GM23338 (cell line): Measurements from ENCODE around the gene LAPTM5. TPM values are rescaled to one million over a fixed set of nuclear protein-coding genes. Genes with fewer than 3 reads are reported as not detected.

ENCODE experiments used
- ATAC-seq: fragments of 200-7000 bp; cut with Tn5 transposase; 3 replicates; pipeline ENCODE4 v1.9.1; 2020
- DNase-seq: peaks from one replicate; pipeline ENCODE4 v3.0.0-alpha.2; 2015; ENCODE audit warnings: low spot score
- H2AFZ ChIP-seq: fragments of 200-600 bp; sonication (generic); 2 replicates; pipeline ENCODE4 v1.8.0; 2016; ENCODE audit warnings: antibody characterized with exemption, mild to moderate bottlenecking, moderate library complexity
- H3F3A ChIP-seq: fragments of 200-600 bp; sonication (generic); replicated peaks from 2 replicates; pipeline ENCODE4 v1.8.0; 2017; ENCODE audit warnings: antibody characterized with exemption, mixed run types, low read depth
- H3K27ac ChIP-seq: fragments of 200-600 bp; sonication (generic); 2 replicates; pipeline ENCODE4 v1.6.1; 2016; ENCODE audit warnings: low read depth
- H3K27me3 ChIP-seq: fragments of 200-600 bp; sonication (generic); 2 replicates; pipeline ENCODE4 v1.8.0; 2016; ENCODE audit warnings: mild to moderate bottlenecking, mixed run types, moderate library complexity; ENCODE audit not compliant: insufficient read depth
- H3K36me3 ChIP-seq: fragments of 200-600 bp; sonication (generic); 2 replicates; pipeline ENCODE4 v1.8.0; 2016; ENCODE audit warnings: mild to moderate bottlenecking; ENCODE audit not compliant: insufficient read depth
- H3K4me1 ChIP-seq: fragments of 200-600 bp; sonication (generic); 2 replicates; pipeline ENCODE4 v1.8.0; 2016; ENCODE audit warnings: mild to moderate bottlenecking, moderate library complexity; ENCODE audit not compliant: insufficient read depth
- H3K4me2 ChIP-seq: fragments of 200-600 bp; sonication (generic); 2 replicates; pipeline ENCODE4 v1.7.1; 2017; ENCODE audit warnings: mixed run types
- H3K4me3 ChIP-seq: fragments of 200-600 bp; sonication (generic); 2 replicates; pipeline ENCODE4 v1.6.1; 2016; ENCODE audit warnings: mixed run types
- H3K79me2 ChIP-seq: fragments of 200-600 bp; sonication (generic); replicated peaks from 2 replicates; pipeline ENCODE4 v1.8.0; 2017; ENCODE audit warnings: mild to moderate bottlenecking; ENCODE audit not compliant: insufficient read depth
- H3K9me2 ChIP-seq: fragments of 200-600 bp; sonication (generic); 2 replicates; pipeline ENCODE4 v1.8.0; 2017; ENCODE audit not compliant: insufficient read depth
- H4K20me1 ChIP-seq: fragments of 200-600 bp; sonication (generic); replicated peaks from 2 replicates; pipeline ENCODE4 v1.8.0; 2017; ENCODE audit warnings: mild to moderate bottlenecking; ENCODE audit not compliant: insufficient read depth
- H3K27ac Mint-ChIP-seq: 2 replicates; pipeline ENCODE4 v1.8.0; 2020; ENCODE audit warnings: inconsistent platforms, mild to moderate bottlenecking, moderate library complexity, mixed read lengths
- H3K27me3 Mint-ChIP-seq: 3 replicates; pipeline ENCODE4 v1.8.0; 2022; ENCODE audit warnings: low read depth, mild to moderate bottlenecking, moderate library complexity, mixed read lengths, inconsistent platforms; ENCODE audit not compliant: insufficient read depth, poor library complexity
- H3K36me3 Mint-ChIP-seq: 3 replicates; pipeline ENCODE4 v1.8.0; 2021; ENCODE audit warnings: low read depth, mild to moderate bottlenecking, inconsistent platforms, moderate library complexity, mixed read lengths
- H3K4me1 Mint-ChIP-seq: 3 replicates; pipeline ENCODE4 v1.8.0; 2020; ENCODE audit warnings: mild to moderate bottlenecking, inconsistent platforms, mixed read lengths
- H3K4me3 Mint-ChIP-seq: 3 replicates; pipeline ENCODE4 v1.8.0; 2021; ENCODE audit warnings: moderate library complexity, mild to moderate bottlenecking, inconsistent platforms, mixed read lengths
- H3K9me3 Mint-ChIP-seq: 3 replicates; pipeline ENCODE4 v1.8.0; 2020; ENCODE audit warnings: moderate library complexity, mild to moderate bottlenecking, inconsistent platforms, mixed read lengths
- EZH2phosphoT487 ChIP-seq: fragments of 200-600 bp; sonication (generic); IDR thresholded peaks from one replicate; pipeline ENCODE4 v1.8.1; 2018; ENCODE audit warnings: antibody characterized with exemption; ENCODE audit not compliant: unreplicated experiment
- JUNB ChIP-seq: IDR thresholded peaks from one replicate; pipeline ENCODE4 v1.6.1; 2016; ENCODE audit warnings: antibody characterized with exemption; ENCODE audit not compliant: unreplicated experiment
- ZNF114 ChIP-seq: fragments of 250-450 bp; sonication (Bioruptor Pico); IDR thresholded peaks from 2 replicates; pipeline ENCODE4 v1.5.0; 2020; ENCODE audit warnings: mild to moderate bottlenecking, moderate library complexity
- ZNF331 ChIP-seq: fragments of 250-450 bp; sonication (Bioruptor Pico); IDR thresholded peaks from 2 replicates; pipeline ENCODE4 v1.5.0; 2020; ENCODE audit warnings: low read depth, mild to moderate bottlenecking, moderate library complexity
- ZNF462 ChIP-seq: fragments of 250-450 bp; sonication (Bioruptor Pico); IDR thresholded peaks from 2 replicates; pipeline ENCODE4 v1.5.0; 2020; ENCODE audit warnings: mild to moderate bottlenecking, moderate library complexity
- polyA plus RNA-seq: library from polyadenylated mRNA; unstranded; fragments of >200 nt; fragmentation: Nextera tagmentation; extraction: Ambion mirVana; gene quantifications from 2 replicates; pipeline ENCODE4 v1.2.1, GENCODE V29; 2016
- total RNA-seq: library from RNA; depleted of rRNA; stranded (reverse); fragments of >200 nt; shearing (Covaris generic); gene quantifications from 2 replicates; pipeline ENCODE4 v1.2.3, GENCODE V29; 2014
- TF ChIP-seq, protein P1 (sequence below): IDR thresholded peaks from one replicate; pipeline ENCODE4 v1.6.1; 2018; ENCODE audit warnings: antibody characterized with exemption; ENCODE audit not compliant: unreplicated experiment
- TF ChIP-seq, protein P2 (sequence below): IDR thresholded peaks from 2 replicates; pipeline ENCODE4 v1.6.1; 2016; ENCODE audit warnings: antibody characterized with exemption

LAPTM5 gene
- total and polyA plus RNA-seq, 2 experiments from 2014 or later: 0.21 TPM; not detected in 1

- Mint-ChIP-seq H3K4me3 (no peak overlapping the region), H3K27me3 (peaks cover 17% of the 10 kb centered on the region), H3K9me3 (peaks cover 22% of the 10 kb centered on the region), H3K4me1 (peaks cover 5% of the 10 kb centered on the region), H3K36me3 (peaks cover 13% of the 10 kb centered on the region), H3K27ac (no peak overlapping the region)
- no peaks in the 10 kb centered on the region for H3K4me1 ChIP-seq
- TF ChIP-seq, protein P1, sequence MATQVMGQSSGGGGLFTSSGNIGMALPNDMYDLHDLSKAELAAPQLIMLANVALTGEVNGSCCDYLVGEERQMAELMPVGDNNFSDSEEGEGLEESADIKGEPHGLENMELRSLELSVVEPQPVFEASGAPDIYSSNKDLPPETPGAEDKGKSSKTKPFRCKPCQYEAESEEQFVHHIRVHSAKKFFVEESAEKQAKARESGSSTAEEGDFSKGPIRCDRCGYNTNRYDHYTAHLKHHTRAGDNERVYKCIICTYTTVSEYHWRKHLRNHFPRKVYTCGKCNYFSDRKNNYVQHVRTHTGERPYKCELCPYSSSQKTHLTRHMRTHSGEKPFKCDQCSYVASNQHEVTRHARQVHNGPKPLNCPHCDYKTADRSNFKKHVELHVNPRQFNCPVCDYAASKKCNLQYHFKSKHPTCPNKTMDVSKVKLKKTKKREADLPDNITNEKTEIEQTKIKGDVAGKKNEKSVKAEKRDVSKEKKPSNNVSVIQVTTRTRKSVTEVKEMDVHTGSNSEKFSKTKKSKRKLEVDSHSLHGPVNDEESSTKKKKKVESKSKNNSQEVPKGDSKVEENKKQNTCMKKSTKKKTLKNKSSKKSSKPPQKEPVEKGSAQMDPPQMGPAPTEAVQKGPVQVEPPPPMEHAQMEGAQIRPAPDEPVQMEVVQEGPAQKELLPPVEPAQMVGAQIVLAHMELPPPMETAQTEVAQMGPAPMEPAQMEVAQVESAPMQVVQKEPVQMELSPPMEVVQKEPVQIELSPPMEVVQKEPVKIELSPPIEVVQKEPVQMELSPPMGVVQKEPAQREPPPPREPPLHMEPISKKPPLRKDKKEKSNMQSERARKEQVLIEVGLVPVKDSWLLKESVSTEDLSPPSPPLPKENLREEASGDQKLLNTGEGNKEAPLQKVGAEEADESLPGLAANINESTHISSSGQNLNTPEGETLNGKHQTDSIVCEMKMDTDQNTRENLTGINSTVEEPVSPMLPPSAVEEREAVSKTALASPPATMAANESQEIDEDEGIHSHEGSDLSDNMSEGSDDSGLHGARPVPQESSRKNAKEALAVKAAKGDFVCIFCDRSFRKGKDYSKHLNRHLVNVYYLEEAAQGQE: no peak
- TF ChIP-seq EZH2phosphoT487 (no peak), ZNF331 (CRISPR knock-in tag) (no peak)
- no peak for ATAC-seq
- H3K4me2 ChIP-seq: no peak overlapping the region
- no peak overlapping the region for H3K4me3 ChIP-seq
- H3K9me2 ChIP-seq: peaks cover 2% of the 10 kb centered on the region; the same call in 1 of the 2 replicates
- H3F3A ChIP-seq: no peaks in the 10 kb centered on the region
- no peaks in the 10 kb centered on the region for H3K27me3 ChIP-seq
- H3K79me2 ChIP-seq: no peaks in the 10 kb centered on the region
- no peaks in the 10 kb centered on the region for H4K20me1 ChIP-seq
- no peak overlapping the region for H2AFZ ChIP-seq
- no peak overlapping the region for H3K27ac ChIP-seq
- H3K36me3 ChIP-seq: no peaks in the 10 kb centered on the region
- DNase-seq: no peak
These were observed 37.0 kb downstream of the LAPTM5 start for GRCh38 chr1:30720271-30721223.

DNA sequence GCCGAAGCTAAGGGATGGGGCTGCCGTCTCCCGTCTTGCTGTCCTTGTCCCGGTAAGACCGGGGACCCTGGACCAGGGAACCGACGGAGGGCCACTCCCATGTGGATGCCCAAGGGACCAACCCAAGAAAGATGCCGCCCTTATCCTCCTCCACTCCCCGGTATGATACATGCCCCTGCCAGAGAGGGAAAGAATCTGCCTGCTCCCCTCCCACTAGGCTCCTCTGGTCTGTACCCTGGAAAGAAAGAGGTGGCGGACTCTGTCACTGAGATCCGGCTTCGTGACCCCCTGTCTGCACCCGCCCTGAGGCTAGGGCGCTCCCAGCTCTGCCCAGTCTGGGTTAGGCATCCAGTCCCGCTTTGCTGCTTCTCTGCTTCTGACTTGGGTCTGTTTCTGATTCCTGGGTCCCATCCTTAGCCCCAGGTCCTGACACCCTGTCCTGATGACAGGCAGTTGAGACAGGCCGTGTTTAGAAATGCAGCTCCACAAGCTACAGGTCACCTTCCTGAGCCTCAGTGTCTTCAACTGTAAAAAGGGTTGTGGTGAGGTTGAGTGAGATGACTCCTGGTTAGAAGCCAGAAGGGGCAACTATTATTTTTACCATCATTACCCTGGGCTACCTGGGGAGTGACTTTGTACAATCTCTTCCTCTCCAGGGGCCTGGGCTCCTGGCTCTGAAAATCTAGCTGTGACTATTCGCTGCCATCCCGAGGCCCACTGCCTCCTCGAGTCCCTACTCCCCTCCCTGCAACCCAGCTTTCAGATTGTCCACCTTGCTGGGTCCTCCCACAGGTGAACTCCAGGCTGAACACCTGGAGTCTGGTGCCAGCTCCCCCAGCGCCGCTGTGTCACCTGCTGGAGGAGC lies 37.9 kb downstream of the LAPTM5 start:
- Histone ChIP-seq H3F3A (no peaks in the 10 kb centered on the region), H3K4me1 (no peaks in the 10 kb centered on the region), H3K27me3 (no peaks in the 10 kb centered on the region), H3K4me2 (peak overlapping the region; percentile 91; the same call in 1 of the 2 replicates), H3K27ac (no peak overlapping the region), H4K20me1 (no peaks in the 10 kb centered on the region), H3K79me2 (no peaks in the 10 kb centered on the region), H3K9me2 (peaks cover 3% of the 10 kb centered on the region; the same call in 1 of the 2 replicates), H2AFZ (no peak overlapping the region), H3K36me3 (no peaks in the 10 kb centered on the region), H3K4me3 (peak overlapping the region; percentile 86)
- no peak for ATAC-seq
- Mint-ChIP-seq H3K4me3 (peak overlapping the region; percentile 67), H3K9me3 (peaks cover 30% of the 10 kb centered on the region), H3K4me1 (peaks cover 3% of the 10 kb centered on the region; the same call in 2 of the 3 replicates), H3K36me3 (peaks cover 15% of the 10 kb centered on the region), H3K27me3 (peaks cover 13% of the 10 kb centered on the region), H3K27ac (no peak overlapping the region)
- no peak for DNase-seq
- TF ChIP-seq, protein P2, sequence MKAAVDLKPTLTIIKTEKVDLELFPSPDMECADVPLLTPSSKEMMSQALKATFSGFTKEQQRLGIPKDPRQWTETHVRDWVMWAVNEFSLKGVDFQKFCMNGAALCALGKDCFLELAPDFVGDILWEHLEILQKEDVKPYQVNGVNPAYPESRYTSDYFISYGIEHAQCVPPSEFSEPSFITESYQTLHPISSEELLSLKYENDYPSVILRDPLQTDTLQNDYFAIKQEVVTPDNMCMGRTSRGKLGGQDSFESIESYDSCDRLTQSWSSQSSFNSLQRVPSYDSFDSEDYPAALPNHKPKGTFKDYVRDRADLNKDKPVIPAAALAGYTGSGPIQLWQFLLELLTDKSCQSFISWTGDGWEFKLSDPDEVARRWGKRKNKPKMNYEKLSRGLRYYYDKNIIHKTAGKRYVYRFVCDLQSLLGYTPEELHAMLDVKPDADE: no peak
- no peak for TF ChIP-seq ZNF462
- TF ChIP-seq JUNB: no peak
- no peak for TF ChIP-seq ZNF114 (CRISPR knock-in tag)
